B cell (primary cell): Measurements from ENCODE around the gene RPL32. TPM values are rescaled to one million over a fixed set of nuclear protein-coding genes. Genes with fewer than 3 reads are reported as not detected.
A peak's percentile ranks its signal among the peaks of the same experiment; 100 is the strongest.

Experiments used
- ATAC-seq: fragments of 200-7000 bp; cut with Tn5 transposase; one replicate; pipeline ENCODE4 v1.10.0; 2021; ENCODE audit warnings: low read depth, mild to moderate bottlenecking, moderate number of reproducible peaks, moderate library complexity
- CTCF ChIA-PET: fragments of 350-600 bp; sonication (Branson Sonifier 250); formaldehyde crosslinking; loops from one replicate; lab custom pipeline; 2021; ENCODE audit warnings: antibody characterized with exemption, inconsistent platforms; lab: Charles Lee
- POLR2A ChIA-PET: fragments of 350-600 bp; sonication (Branson Sonifier 250); formaldehyde crosslinking; loops from one replicate; lab custom pipeline; 2021; ENCODE audit warnings: antibody characterized with exemption; lab: Charles Lee
- DNase-seq: peaks from one replicate; pipeline ENCODE4 v3.0.0; 2013
- H2AFZ ChIP-seq: 2 replicates; pipeline ENCODE4 v1.6.1; 2012; ENCODE audit warnings: mild to moderate bottlenecking, low read depth, low read length; ENCODE audit not compliant: insufficient read depth, poor library complexity, severe bottlenecking
- H3K27ac ChIP-seq, 2 donors: 1 replicate in 1 of 2; 2 replicates in 1 of 2; pipeline ENCODE4 v1.5.1; 2012 to 2013; ENCODE audit warnings: low read length in 2 of 2, mild to moderate bottlenecking in 2 of 2, moderate library complexity in 1 of 2
- H3K27me3 ChIP-seq, 4 experiments: fragments of 200-600 bp in 1 of 4; sonication (generic) in 1 of 4; replicated peaks in 1 of 4; 1 replicate in 2 of 4; 2 replicates in 2 of 4; pipeline versions ENCODE4 v1.6.1 to v1.7.0; 2013 to 2016; ENCODE audit warnings: low read length in 3 of 4, mild to moderate bottlenecking in 2 of 4, mixed read lengths in 1 of 4, moderate library complexity in 1 of 4; ENCODE audit not compliant: insufficient read depth in 4 of 4, control insufficient read depth in 3 of 4; ENCODE audit errors: control extremely low read depth in 1 of 4
- H3K36me3 ChIP-seq, 2 experiments: replicated peaks in 1 of 2; 1 replicate in 1 of 2; 2 replicates in 1 of 2; pipeline versions ENCODE4 v1.6.1 to v1.7.1; 2013; ENCODE audit warnings: low read length in 1 of 2; ENCODE audit not compliant: insufficient read depth in 2 of 2, control insufficient read depth in 1 of 2; ENCODE audit errors: control extremely low read depth in 1 of 2, extremely low read depth in 1 of 2
- H3K4me1 ChIP-seq, 2 donors: fragments of 200-600 bp in 1 of 2; sonication (generic) in 1 of 2; 1 replicate in 1 of 2; 2 replicates in 1 of 2; pipeline versions ENCODE4 v1.5.1 to v1.6.1; 2013 to 2017; ENCODE audit warnings: low read length in 2 of 2; ENCODE audit not compliant: control insufficient read depth in 2 of 2, insufficient read depth in 2 of 2
- H3K4me2 ChIP-seq: replicated peaks from 2 replicates; pipeline ENCODE3; 2012; ENCODE audit warnings: mild to moderate bottlenecking, low read depth, low read length; ENCODE audit not compliant: poor library complexity, severe bottlenecking
- H3K4me3 ChIP-seq, 5 experiments: fragments of 200-600 bp in 1 of 5; sonication (generic) in 1 of 5; 1 replicate in 3 of 5; 2 replicates in 2 of 5; pipeline versions ENCODE4 v1.5.1 to v1.7.0; 2011 to 2016; ENCODE audit warnings: low read length in 4 of 5, mild to moderate bottlenecking in 4 of 5, low read depth in 2 of 5, control low read depth in 1 of 5, moderate library complexity in 1 of 5; ENCODE audit not compliant: insufficient read depth in 1 of 5; ENCODE audit errors: control extremely low read depth in 1 of 5, extremely low read depth in 1 of 5
- H3K79me2 ChIP-seq: fragments of 200-600 bp; sonication (generic); one replicate; pipeline ENCODE4 v1.6.0; 2016; ENCODE audit warnings: low read length; ENCODE audit not compliant: control insufficient read depth, insufficient read depth
- H3K9ac ChIP-seq: fragments of 200-600 bp; sonication (generic); 2 replicates; pipeline ENCODE4 v1.6.1; 2017; ENCODE audit warnings: mild to moderate bottlenecking, low read length, moderate library complexity
- H3K9me3 ChIP-seq, 3 donors: one replicate each; pipeline versions ENCODE4 v1.6.1 to v1.7.1; 2013; ENCODE audit warnings: low read length in 2 of 3; ENCODE audit not compliant: control insufficient read depth in 2 of 3, insufficient read depth in 1 of 3; ENCODE audit errors: control extremely low read depth in 1 of 3
- H4K20me1 ChIP-seq: 2 replicates; pipeline ENCODE4 v1.6.0; 2012; ENCODE audit warnings: mild to moderate bottlenecking, low read length; ENCODE audit not compliant: insufficient read depth, control insufficient read depth, poor library complexity, severe bottlenecking
- H3K27ac Mint-ChIP-seq: one replicate; pipeline ENCODE4 v1.8.0; 2021; ENCODE audit warnings: mixed read lengths
- H3K27me3 Mint-ChIP-seq: one replicate; pipeline ENCODE4 v1.8.0; 2021; ENCODE audit warnings: mixed read lengths
- H3K4me1 Mint-ChIP-seq: one replicate; pipeline ENCODE4 v1.8.0; 2021; ENCODE audit warnings: mixed read lengths
- H3K4me3 Mint-ChIP-seq: one replicate; pipeline ENCODE4 v1.8.0; 2021; ENCODE audit warnings: mixed read lengths
- H3K9me3 Mint-ChIP-seq: one replicate; pipeline ENCODE4 v1.8.0; 2022; ENCODE audit warnings: mixed read lengths; ENCODE audit not compliant: insufficient read depth
- EZH2 ChIP-seq: IDR thresholded peaks from 2 replicates; pipeline ENCODE4 v1.6.1; 2012; ENCODE audit warnings: borderline replicate concordance, low read depth, mild to moderate bottlenecking, moderate library complexity, low read length; ENCODE audit not compliant: insufficient read depth, poor library complexity, severe bottlenecking
- WGBS: methylation state at CpG from one replicate; pipeline ENCODE4 v1.1.5; 2013; ENCODE audit warnings: missing lambda C conversion rate; ENCODE audit not compliant: insufficient coverage; 5-methylcytosine and 5-hydroxymethylcytosine counted together
- intact Hi-C: fragments of 100-400 bp; cut with micrococcal nuclease; formaldehyde crosslinking; loops from one replicate; pipeline ENCODE4 v1.10.0; 2022
- polyA plus RNA-seq: library from polyadenylated mRNA; depleted of rRNA; stranded (reverse); fragments of >200 nt; gene quantifications from 2 replicates; pipeline ENCODE4 v1.2.3, GENCODE V29; 2012
- total RNA-seq, 2 donors: library from RNA; stranded (reverse); fragments of 120-200 nt in 1 of 2; gene quantifications; 1 replicate in 1 of 2; 2 replicates in 1 of 2; pipeline versions ENCODE4 v1.2.3 to v1.2.4, GENCODE V29; 2013 to 2022
- TF ChIP-seq, protein P1 (sequence below): fragments of 200-600 bp; IDR thresholded peaks from one replicate; pipeline ENCODE4 v1.8.0; 2022; ENCODE audit warnings: antibody characterized with exemption, mild to moderate bottlenecking

The RPL32 gene
- total and polyA plus RNA-seq, 2 donors (not counting 1 experiment from before 2014, with no cell fraction given) = 2,160 to 2,756 TPM

GRCh38 chr3:12817343-12817710 is 24.0 kb downstream of the RPL32 start:
- ChIA-PET POLR2A (no interaction called here), CTCF (no interaction called here)
- 29% methylated on average over 16 of the region's 16 CpGs for whole genome bisulfite sequencing
- H3K27ac Mint-ChIP-seq = no peak overlapping the region
- no peak overlapping the region for H3K9ac ChIP-seq
- no peak for TF ChIP-seq EZH2
- TF ChIP-seq, protein P1, sequence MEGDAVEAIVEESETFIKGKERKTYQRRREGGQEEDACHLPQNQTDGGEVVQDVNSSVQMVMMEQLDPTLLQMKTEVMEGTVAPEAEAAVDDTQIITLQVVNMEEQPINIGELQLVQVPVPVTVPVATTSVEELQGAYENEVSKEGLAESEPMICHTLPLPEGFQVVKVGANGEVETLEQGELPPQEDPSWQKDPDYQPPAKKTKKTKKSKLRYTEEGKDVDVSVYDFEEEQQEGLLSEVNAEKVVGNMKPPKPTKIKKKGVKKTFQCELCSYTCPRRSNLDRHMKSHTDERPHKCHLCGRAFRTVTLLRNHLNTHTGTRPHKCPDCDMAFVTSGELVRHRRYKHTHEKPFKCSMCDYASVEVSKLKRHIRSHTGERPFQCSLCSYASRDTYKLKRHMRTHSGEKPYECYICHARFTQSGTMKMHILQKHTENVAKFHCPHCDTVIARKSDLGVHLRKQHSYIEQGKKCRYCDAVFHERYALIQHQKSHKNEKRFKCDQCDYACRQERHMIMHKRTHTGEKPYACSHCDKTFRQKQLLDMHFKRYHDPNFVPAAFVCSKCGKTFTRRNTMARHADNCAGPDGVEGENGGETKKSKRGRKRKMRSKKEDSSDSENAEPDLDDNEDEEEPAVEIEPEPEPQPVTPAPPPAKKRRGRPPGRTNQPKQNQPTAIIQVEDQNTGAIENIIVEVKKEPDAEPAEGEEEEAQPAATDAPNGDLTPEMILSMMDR = no peak
- no peaks in the 10 kb centered on the region for H3K27me3 Mint-ChIP-seq
- no peak for DNase-seq
- no peaks in the 10 kb centered on the region for H3K79me2 ChIP-seq
- H3K9me3 Mint-ChIP-seq = no peaks in the 10 kb centered on the region
- H3K27ac ChIP-seq = no peak overlapping the region
- no peaks in the 10 kb centered on the region for H3K36me3 ChIP-seq
- peak overlapping the region; percentile 22 for H3K4me2 ChIP-seq
- peaks cover 6 to 8% of the 10 kb centered on the region in 2 donors for H3K4me1 ChIP-seq
- H2AFZ ChIP-seq = no peak overlapping the region
- intact Hi-C loops = no loop called here
- ATAC-seq = no peak
- H4K20me1 ChIP-seq = no peaks in the 10 kb centered on the region
- H3K4me1 Mint-ChIP-seq = peaks cover 5% of the 10 kb centered on the region
- no peaks in the 10 kb centered on the region for H3K9me3 ChIP-seq
- no peak overlapping the region for H3K4me3 ChIP-seq
- H3K4me3 Mint-ChIP-seq = no peak overlapping the region
- peaks cover 0 to 7% (median 0%) of the 10 kb centered on the region in 4 experiments for H3K27me3 ChIP-seq

DNA sequence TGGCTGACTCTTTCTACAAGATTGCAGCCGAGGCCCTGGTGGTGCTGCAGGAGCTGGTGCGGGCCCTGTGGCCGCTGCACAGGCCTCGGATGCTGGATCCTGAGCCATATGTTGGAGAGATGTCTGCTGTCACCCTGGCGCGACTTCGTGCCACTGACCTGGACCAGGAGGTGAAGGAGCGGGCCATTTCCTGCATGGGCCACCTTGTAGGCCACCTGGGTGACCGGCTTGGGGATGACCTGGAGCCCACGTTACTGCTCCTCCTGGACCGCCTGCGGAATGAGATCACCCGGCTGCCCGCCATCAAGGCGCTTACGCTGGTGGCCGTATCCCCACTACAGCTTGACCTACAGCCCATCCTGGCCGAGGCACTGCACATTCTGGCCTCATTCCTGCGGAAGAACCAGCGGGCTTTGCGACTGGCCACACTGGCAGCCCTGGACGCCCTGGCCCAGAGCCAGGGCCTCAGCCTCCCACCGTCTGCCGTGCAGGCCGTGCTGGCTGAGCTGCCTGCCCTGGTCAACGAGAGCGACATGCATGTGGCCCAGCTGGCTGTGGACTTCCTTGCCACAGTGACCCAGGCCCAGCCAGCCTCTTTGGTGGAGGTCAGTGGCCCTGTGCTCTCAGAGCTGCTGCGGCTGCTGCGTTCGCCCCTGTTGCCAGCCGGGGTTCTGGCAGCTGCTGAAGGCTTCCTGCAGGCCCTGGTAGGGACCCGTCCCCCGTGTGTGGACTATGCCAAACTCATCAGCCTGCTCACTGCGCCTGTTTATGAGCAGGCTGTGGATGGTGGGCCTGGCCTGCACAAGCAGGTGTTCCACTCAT is 24.6 kb downstream of the RPL32 start:
- H3K4me2 ChIP-seq = peak overlapping the region; percentile 22
- H3K4me3 ChIP-seq = no peak overlapping the region
- DNase-seq = no peak
- H3K27me3 ChIP-seq = peaks cover 0 to 7% (median 0%) of the 10 kb centered on the region in 4 experiments
- H3K27me3 Mint-ChIP-seq = no peaks in the 10 kb centered on the region
- no peaks in the 10 kb centered on the region for H3K9me3 Mint-ChIP-seq
- peaks cover 5% of the 10 kb centered on the region for H3K4me1 Mint-ChIP-seq
- H3K9me3 ChIP-seq = no peaks in the 10 kb centered on the region
- no peak overlapping the region for H3K9ac ChIP-seq
- ATAC-seq = no peak
- H4K20me1 ChIP-seq = no peaks in the 10 kb centered on the region
- peaks cover 6 to 8% of the 10 kb centered on the region in 2 donors for H3K4me1 ChIP-seq
- TF ChIP-seq EZH2 = no peak
- TF ChIP-seq, protein P1 = no peak
- no peak overlapping the region for H3K27ac Mint-ChIP-seq
- WGBS = 97% methylated on average over 34 of the region's 34 CpGs
- no peak overlapping the region for H3K4me3 Mint-ChIP-seq
- H3K79me2 ChIP-seq = no peaks in the 10 kb centered on the region
- POLR2A ChIA-PET = no interaction called here
- no peak overlapping the region for H2AFZ ChIP-seq
- no peak overlapping the region for H3K27ac ChIP-seq
- CTCF ChIA-PET = no interaction called here
- intact Hi-C loops = no loop called here
- no peaks in the 10 kb centered on the region for H3K36me3 ChIP-seq
